MCF 10A (cell line): Measurements from ENCODE around the gene COG2. TPM values are rescaled to one million over a fixed set of nuclear protein-coding genes. Genes with fewer than 3 reads are reported as not detected.

Source experiments
- BruUV-seq: library from RNA; stranded (reverse); fragments of 400-500 nt; replicated peaks from 2 replicates; lab custom pipeline; 2021; lab: Mats Ljungman, UMichigan
- CTCF ChIA-PET: fragments of 300-600 bp; sonication (Branson Sonifier 250); formaldehyde crosslinking; extraction: SDS; loops from one replicate; lab custom pipeline; 2021; ENCODE audit warnings: antibody characterized with exemption, inconsistent platforms; lab: Yijun Ruan, JAX
- POLR2A ChIA-PET: fragments of 300-600, 350-650 bp; sonication (Branson Sonifier 250); formaldehyde crosslinking; extraction: SDS; loops from one replicate; lab custom pipeline; 2020; ENCODE audit warnings: antibody characterized with exemption, inconsistent platforms; lab: Yijun Ruan, JAX
- DNase-seq: peaks from one replicate; pipeline ENCODE4 v3.0.0-alpha.2; 2018; ENCODE audit not compliant: unreplicated experiment
- H3K27ac Mint-ChIP-seq: one replicate; pipeline ENCODE4 v1.8.0; 2022; ENCODE audit warnings: mild to moderate bottlenecking, low read depth, mixed read lengths; ENCODE audit not compliant: unreplicated experiment
- H3K27me3 Mint-ChIP-seq: one replicate; pipeline ENCODE4 v1.8.0; 2022; ENCODE audit warnings: mixed read lengths; ENCODE audit not compliant: insufficient read depth, unreplicated experiment
- H3K36me3 Mint-ChIP-seq: one replicate; pipeline ENCODE4 v1.8.0; 2022; ENCODE audit warnings: mild to moderate bottlenecking, moderate library complexity, mixed read lengths; ENCODE audit not compliant: insufficient read depth, unreplicated experiment
- H3K4me1 Mint-ChIP-seq: one replicate; pipeline ENCODE4 v1.8.0; 2022; ENCODE audit warnings: mixed read lengths; ENCODE audit not compliant: insufficient read depth, unreplicated experiment
- H3K4me3 Mint-ChIP-seq: one replicate; pipeline ENCODE4 v1.8.0; 2022; ENCODE audit warnings: mild to moderate bottlenecking, moderate library complexity, mixed read lengths; ENCODE audit not compliant: unreplicated experiment
- H3K9me3 Mint-ChIP-seq: one replicate; pipeline ENCODE4 v1.8.0; 2022; ENCODE audit warnings: mixed read lengths; ENCODE audit not compliant: unreplicated experiment
- CTCF ChIP-seq: fragments of 200-600 bp; IDR thresholded peaks from one replicate; pipeline ENCODE4 v1.8.0; 2022; ENCODE audit warnings: antibody characterized with exemption, mild to moderate bottlenecking; ENCODE audit not compliant: unreplicated experiment
- intact Hi-C: fragments of 100-400 bp; cut with micrococcal nuclease; formaldehyde crosslinking; loops from 2 replicates; pipeline ENCODE4 v1.14.1; 2022
- total RNA-seq: library from RNA; stranded (reverse); gene quantifications from 2 replicates; pipeline ENCODE4 v1.2.3, GENCODE V29; 2022

The COG2 gene
- total RNA-seq, 1 experiment from 2014 or later = 46.7 TPM

- no peak for DNase-seq
- no TSS peak for BruUV-seq
- Mint-ChIP-seq H3K27ac (no peak overlapping the region), H3K9me3 (no peaks in the 10 kb centered on the region), H3K4me3 (no peak overlapping the region), H3K36me3 (no peaks in the 10 kb centered on the region), H3K4me1 (peaks cover 7% of the 10 kb centered on the region), H3K27me3 (peaks cover 14% of the 10 kb centered on the region)
- intact Hi-C loops = no loop called here
- ChIA-PET CTCF (interaction anchor here (0.6 to 1.5 kb wide), 2 partner anchors 12 to 350 kb away, joined by 3 read pairs; no protein-coding TSS in a partner anchor), POLR2A (no interaction called here)
- TF ChIP-seq CTCF = no peak
These were observed 61.6 kb downstream of the COG2 start for GRCh38 chr1:230703679-230704385.

GRCh38 chr1:230704830-230705229 lies 62.5 kb downstream of the COG2 start:
- Mint-ChIP-seq H3K9me3 (no peaks in the 10 kb centered on the region), H3K36me3 (no peaks in the 10 kb centered on the region), H3K4me1 (peaks cover 11% of the 10 kb centered on the region), H3K4me3 (no peak overlapping the region), H3K27ac (no peak overlapping the region), H3K27me3 (peaks cover 14% of the 10 kb centered on the region)
- ChIA-PET POLR2A (interaction anchor here (1.0 kb wide), 1 partner anchor 10 kb away, joined by 3 read pairs; no protein-coding TSS in a partner anchor), CTCF (interaction anchor here (1.5 kb wide), 1 partner anchor 11 kb away, joined by 3 read pairs; no protein-coding TSS in a partner anchor)
- BruUV-seq = no TSS peak
- TF ChIP-seq CTCF = no peak
- no peak for DNase-seq
- intact Hi-C loops = no loop called here

DNA sequence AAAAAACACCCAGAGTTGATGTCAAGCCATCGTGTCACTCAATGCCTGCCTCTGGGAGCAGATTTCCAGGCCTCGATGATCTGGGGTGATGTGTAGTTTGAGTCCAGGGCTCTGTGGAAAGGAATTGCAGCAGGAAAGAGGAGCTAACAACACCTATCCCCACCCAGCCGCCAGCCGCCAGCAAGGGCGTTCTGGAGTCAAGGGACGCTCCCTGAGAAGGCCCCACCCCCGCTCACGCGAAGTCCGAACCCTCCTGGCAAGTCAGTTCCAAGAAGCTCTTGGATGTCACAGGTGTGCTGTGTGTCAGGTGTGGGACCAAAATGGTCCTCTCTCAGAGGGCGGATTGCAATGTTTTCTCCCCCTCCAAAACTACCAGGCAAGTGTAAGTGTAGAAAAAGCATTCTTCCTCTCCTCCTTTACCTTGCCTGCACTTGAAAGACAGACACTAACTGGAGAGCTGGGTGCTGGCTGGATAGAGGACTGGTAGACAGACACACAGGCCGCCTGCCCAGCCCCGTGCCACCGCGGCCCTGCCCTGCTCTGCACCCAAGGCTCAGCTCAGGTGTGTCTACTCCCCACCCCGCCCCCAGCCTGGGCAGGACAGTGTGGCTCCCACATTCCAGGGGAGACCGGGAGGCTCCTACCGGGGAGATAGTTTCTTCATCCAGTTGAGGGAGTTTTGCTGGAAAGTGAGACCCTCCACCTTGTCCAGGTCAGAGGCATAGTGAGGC lies 63.2 kb downstream of the COG2 start:
- no peak for TF ChIP-seq CTCF
- intact Hi-C loops = no loop called here
- BruUV-seq = no TSS peak
- no peak overlapping the region for H3K4me3 Mint-ChIP-seq
- H3K27ac Mint-ChIP-seq = no peak overlapping the region
- peaks cover 12% of the 10 kb centered on the region for H3K27me3 Mint-ChIP-seq
- CTCF ChIA-PET = interaction anchor here (1.5 kb wide), 1 partner anchor 11 kb away, joined by 3 read pairs; no protein-coding TSS in a partner anchor
- POLR2A ChIA-PET = interaction anchor here (1.0 kb wide), 1 partner anchor 10 kb away, joined by 3 read pairs; no protein-coding TSS in a partner anchor
- no peak for DNase-seq
- H3K9me3 Mint-ChIP-seq = no peaks in the 10 kb centered on the region
- H3K4me1 Mint-ChIP-seq = peaks cover 11% of the 10 kb centered on the region
- no peaks in the 10 kb centered on the region for H3K36me3 Mint-ChIP-seq

GRCh38 chr1:230706020-230706699 lies 63.9 kb downstream of the COG2 start:
- intact Hi-C loops = no loop called here
- no peak overlapping the region for H3K4me3 Mint-ChIP-seq
- H3K36me3 Mint-ChIP-seq = no peaks in the 10 kb centered on the region
- ChIA-PET POLR2A (no interaction called here), CTCF (no interaction called here)
- no peaks in the 10 kb centered on the region for H3K9me3 Mint-ChIP-seq
- BruUV-seq = no TSS peak
- DNase-seq = no peak
- no peak overlapping the region for H3K27ac Mint-ChIP-seq
- H3K27me3 Mint-ChIP-seq = peaks cover 5% of the 10 kb centered on the region
- TF ChIP-seq CTCF = no peak
- peaks cover 11% of the 10 kb centered on the region for H3K4me1 Mint-ChIP-seq
